GM23338 (cell line): ENCODE results near the gene PCDHGB3. TPM values are rescaled to one million over a fixed set of nuclear protein-coding genes. Genes with fewer than 3 reads are reported as not detected.

Source experiments
- ATAC-seq: fragments of 200-7000 bp; cut with Tn5 transposase; 3 replicates; pipeline ENCODE4 v1.9.1; 2020
- DNase-seq: peaks from one replicate; pipeline ENCODE4 v3.0.0-alpha.2; 2015; ENCODE audit warnings: low spot score
- H2AFZ ChIP-seq: fragments of 200-600 bp; sonication (generic); 2 replicates; pipeline ENCODE4 v1.8.0; 2016; ENCODE audit warnings: antibody characterized with exemption, mild to moderate bottlenecking, moderate library complexity
- H3F3A ChIP-seq: fragments of 200-600 bp; sonication (generic); replicated peaks from 2 replicates; pipeline ENCODE4 v1.8.0; 2017; ENCODE audit warnings: antibody characterized with exemption, mixed run types, low read depth
- H3K27ac ChIP-seq: fragments of 200-600 bp; sonication (generic); 2 replicates; pipeline ENCODE4 v1.6.1; 2016; ENCODE audit warnings: low read depth
- H3K27me3 ChIP-seq: fragments of 200-600 bp; sonication (generic); 2 replicates; pipeline ENCODE4 v1.8.0; 2016; ENCODE audit warnings: mild to moderate bottlenecking, mixed run types, moderate library complexity; ENCODE audit not compliant: insufficient read depth
- H3K36me3 ChIP-seq: fragments of 200-600 bp; sonication (generic); 2 replicates; pipeline ENCODE4 v1.8.0; 2016; ENCODE audit warnings: mild to moderate bottlenecking; ENCODE audit not compliant: insufficient read depth
- H3K4me1 ChIP-seq: fragments of 200-600 bp; sonication (generic); 2 replicates; pipeline ENCODE4 v1.8.0; 2016; ENCODE audit warnings: mild to moderate bottlenecking, moderate library complexity; ENCODE audit not compliant: insufficient read depth
- H3K4me2 ChIP-seq: fragments of 200-600 bp; sonication (generic); 2 replicates; pipeline ENCODE4 v1.7.1; 2017; ENCODE audit warnings: mixed run types
- H3K4me3 ChIP-seq: fragments of 200-600 bp; sonication (generic); 2 replicates; pipeline ENCODE4 v1.6.1; 2016; ENCODE audit warnings: mixed run types
- H3K79me2 ChIP-seq: fragments of 200-600 bp; sonication (generic); replicated peaks from 2 replicates; pipeline ENCODE4 v1.8.0; 2017; ENCODE audit warnings: mild to moderate bottlenecking; ENCODE audit not compliant: insufficient read depth
- H3K9me2 ChIP-seq: fragments of 200-600 bp; sonication (generic); 2 replicates; pipeline ENCODE4 v1.8.0; 2017; ENCODE audit not compliant: insufficient read depth
- H4K20me1 ChIP-seq: fragments of 200-600 bp; sonication (generic); replicated peaks from 2 replicates; pipeline ENCODE4 v1.8.0; 2017; ENCODE audit warnings: mild to moderate bottlenecking; ENCODE audit not compliant: insufficient read depth
- H3K27ac Mint-ChIP-seq: 2 replicates; pipeline ENCODE4 v1.8.0; 2020; ENCODE audit warnings: inconsistent platforms, mild to moderate bottlenecking, moderate library complexity, mixed read lengths
- H3K27me3 Mint-ChIP-seq: 3 replicates; pipeline ENCODE4 v1.8.0; 2022; ENCODE audit warnings: low read depth, mild to moderate bottlenecking, moderate library complexity, mixed read lengths, inconsistent platforms; ENCODE audit not compliant: insufficient read depth, poor library complexity
- H3K36me3 Mint-ChIP-seq: 3 replicates; pipeline ENCODE4 v1.8.0; 2021; ENCODE audit warnings: low read depth, mild to moderate bottlenecking, inconsistent platforms, moderate library complexity, mixed read lengths
- H3K4me1 Mint-ChIP-seq: 3 replicates; pipeline ENCODE4 v1.8.0; 2020; ENCODE audit warnings: mild to moderate bottlenecking, inconsistent platforms, mixed read lengths
- H3K4me3 Mint-ChIP-seq: 3 replicates; pipeline ENCODE4 v1.8.0; 2021; ENCODE audit warnings: moderate library complexity, mild to moderate bottlenecking, inconsistent platforms, mixed read lengths
- H3K9me3 Mint-ChIP-seq: 3 replicates; pipeline ENCODE4 v1.8.0; 2020; ENCODE audit warnings: moderate library complexity, mild to moderate bottlenecking, inconsistent platforms, mixed read lengths
- CTCF ChIP-seq, 2 experiments: fragments of 200-600 bp in 1 of 2; sonication (generic) in 1 of 2; conservative IDR thresholded peaks; 2 replicates each; pipeline versions ENCODE4 v1.5.1 to v1.6.1; 2016 to 2017; ENCODE audit warnings: antibody characterized with exemption in 2 of 2, low read depth in 2 of 2, mild to moderate bottlenecking in 2 of 2, moderate library complexity in 1 of 2
- POLR2AphosphoS5 ChIP-seq: IDR thresholded peaks from 2 replicates; pipeline ENCODE4 v1.6.1; 2016; ENCODE audit warnings: antibody characterized with exemption, low read depth
- ZNF462 ChIP-seq: fragments of 250-450 bp; sonication (Bioruptor Pico); IDR thresholded peaks from 2 replicates; pipeline ENCODE4 v1.5.0; 2020; ENCODE audit warnings: mild to moderate bottlenecking, moderate library complexity
- polyA plus RNA-seq: library from polyadenylated mRNA; unstranded; fragments of >200 nt; fragmentation: Nextera tagmentation; extraction: Ambion mirVana; gene quantifications from 2 replicates; pipeline ENCODE4 v1.2.1, GENCODE V29; 2016
- total RNA-seq: library from RNA; depleted of rRNA; stranded (reverse); fragments of >200 nt; shearing (Covaris generic); gene quantifications from 2 replicates; pipeline ENCODE4 v1.2.3, GENCODE V29; 2014

Gene PCDHGB3
- total and polyA plus RNA-seq, 2 experiments from 2014 or later, result 0.24 to 5.8 TPM

- Histone ChIP-seq H3F3A (no peaks in the 10 kb centered on the region), H3K9me2 (no peaks in the 10 kb centered on the region), H3K36me3 (0 out of 2 replicates have a peak, but pooled peaks cover 11% of the 10 kb centered on the region), H4K20me1 (no peaks in the 10 kb centered on the region), H3K4me3 (no peak within 1 kb of the TSS), H2AFZ (no peak within 1 kb of the TSS), H3K27me3 (no peaks in the 10 kb centered on the region), H3K79me2 (no peaks in the 10 kb centered on the region; the same call in 1 of the 2 replicates), H3K4me1 (no peaks in the 10 kb centered on the region), H3K27ac (no peak within 1 kb of the TSS), H3K4me2 (no peak within 1 kb of the TSS)
- peaks cover 46% of the 10 kb centered on the region for H3K36me3 Mint-ChIP-seq
- ATAC-seq, result no peak
- DNase-seq, result peak; percentile 60
- TF ChIP-seq POLR2AphosphoS5, result no peak
- no peak for TF ChIP-seq ZNF462 (CRISPR knock-in tag)
- peak; percentile 45 to 48 for TF ChIP-seq CTCF (conservative IDR thresholded peaks at IDR 0.05; ENCODE audit: low read depth in 2 of 2)
- no peaks in the 10 kb centered on the region; the same call in 2 of the 3 replicates for H3K4me1 Mint-ChIP-seq
- H3K27me3 Mint-ChIP-seq, result peaks cover 9% of the 10 kb centered on the region
- no peak within 1 kb of the TSS for H3K27ac Mint-ChIP-seq
- H3K9me3 Mint-ChIP-seq, result peaks cover 54% of the 10 kb centered on the region
- H3K4me3 Mint-ChIP-seq, result no peak within 1 kb of the TSS
Measured at GRCh38 chr5:141402553-141403243, 32.7 kb downstream of the PCDHGB3 start, which contains the start of gene PCDHGA9. PCDHGA9 (plus strand) TSS chr5:141402778; CDS start chr5:141402953, 175 bp downstream.
